ENCODE measurements around the gene PDK4.

DNA sequence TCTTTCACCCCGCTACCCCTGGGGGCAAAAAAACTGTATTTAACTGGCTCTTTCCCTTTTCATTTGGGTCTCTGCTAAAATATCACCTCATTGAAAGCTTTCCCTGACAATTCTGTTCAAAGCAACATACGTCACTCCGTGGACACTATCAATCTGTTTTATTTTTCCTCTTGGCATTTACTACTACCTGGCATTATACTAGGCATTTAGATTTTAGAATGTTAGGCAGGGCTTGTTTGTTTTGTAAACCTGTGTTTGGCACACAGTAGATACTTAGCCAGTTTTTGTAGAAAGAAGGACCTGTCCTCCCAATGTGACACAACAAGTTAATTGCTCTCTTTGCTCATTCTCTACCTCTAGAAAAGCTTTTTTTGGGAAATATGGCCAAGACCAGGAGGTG, 26.5 kb upstream of the PDK4 start:
- TF ChIP-seq TAF1 (IDR thresholded peaks at IDR 0.05; ENCODE audit: low read depth, low read length) (no peak), POLR2A (IDR thresholded peaks at IDR 0.05; ENCODE audit: low read depth, low read length) (no peak), POLR2AphosphoS5 (IDR thresholded peaks at IDR 0.05; ENCODE audit: low read depth, low read length) (no peak), SPI1 (IDR thresholded peaks at IDR 0.05; ENCODE audit: low read depth, low read length) (no peak), POU2F2 (IDR thresholded peaks at IDR 0.05; ENCODE audit: low read depth, low read length) (no peak), PAX5 (IDR thresholded peaks at IDR 0.05; ENCODE audit: insufficient read depth, low read length, severe bottlenecking) (no peak)

Data from GM12891 (cell line).